HepG2 (cell line): ENCODE results near the gene MRGPRX4. TPM values are rescaled to one million over a fixed set of nuclear protein-coding genes. Genes with fewer than 3 reads are reported as not detected.
A peak's percentile ranks its signal among the peaks of the same experiment; 100 is the strongest.

ENCODE experiments used
- ATAC-seq: fragments of 200-7000 bp; cut with Tn5 transposase; 3 replicates; pipeline ENCODE4 v1.9.1; 2020; ENCODE audit warnings: mild to moderate bottlenecking, moderate library complexity
- BruUV-seq: library from RNA; stranded (reverse); fragments of 400-500 nt; replicated peaks from 2 replicates; lab custom pipeline; 2021; lab: Mats Ljungman, UMichigan
- CTCF ChIA-PET: fragments of 300-600 bp; formaldehyde crosslinking; extraction: SDS; loops from one replicate; lab custom pipeline; 2021; ENCODE audit warnings: low total read pairs, inconsistent platforms, low intra/inter-chr PET ratio; lab: Yijun Ruan, JAX
- POLR2A ChIA-PET: fragments of 350-600 bp; sonication (Branson Sonifier 250); formaldehyde crosslinking; loops from one replicate; lab custom pipeline; 2020; ENCODE audit warnings: antibody characterized with exemption, inconsistent platforms; lab: Yijun Ruan, JAX
- DNase-seq: peaks from one replicate; pipeline ENCODE4 v3.0.0-alpha.2; 2015; ENCODE audit warnings: low spot score
- FAIRE-seq: peaks from 3 replicates; lab custom pipeline; 2011; peaks lifted over from hg19 to GRCh38; lab: Jason Lieb, UNC
- H2AFZ ChIP-seq: one replicate; pipeline ENCODE4 v1.6.1; 2011; ENCODE audit warnings: low read length, inconsistent platforms
- H3K27ac ChIP-seq: fragments of 300-600 bp; 3 replicates; pipeline ENCODE4 v1.8.0; 2011; ENCODE audit warnings: mixed run types, mild to moderate bottlenecking, mixed read lengths, low read length, inconsistent platforms; ENCODE audit not compliant: insufficient read depth; ENCODE audit errors: extremely low read length
- H3K27me3 ChIP-seq, 2 experiments: fragments of 200-600 bp in 1 of 2; 2 replicates in 1 of 2; 3 replicates in 1 of 2; pipeline versions ENCODE4 v1.6.0 to v1.8.0; 2011; ENCODE audit warnings: low read length in 2 of 2, mild to moderate bottlenecking in 2 of 2, moderate library complexity in 2 of 2, inconsistent platforms in 1 of 2; ENCODE audit not compliant: insufficient read depth in 2 of 2, control insufficient read depth in 1 of 2
- H3K36me3 ChIP-seq, 2 experiments: fragments of 200-600 bp in 1 of 2; replicated peaks in 1 of 2; 2 replicates in 1 of 2; 3 replicates in 1 of 2; pipeline versions ENCODE4 v1.5.1 to v1.8.0; 2011; ENCODE audit warnings: low read length in 2 of 2, inconsistent platforms in 1 of 2; ENCODE audit not compliant: insufficient read depth in 2 of 2, control insufficient read depth in 1 of 2
- H3K4me1 ChIP-seq: 2 replicates; pipeline ENCODE4 v1.5.1; 2012; ENCODE audit warnings: low read length, inconsistent platforms; ENCODE audit not compliant: insufficient read depth
- H3K4me2 ChIP-seq: 2 replicates; pipeline ENCODE4 v1.6.0; 2011; ENCODE audit warnings: low read depth, low read length, inconsistent platforms
- H3K4me3 ChIP-seq, 3 experiments: fragments of 200-600 bp in 1 of 3; sonication (generic), shearing (Covaris generic) in 1 of 3; replicated peaks in 1 of 3; 2 replicates each; pipeline ENCODE4 v1.5.1; 2011 to 2016; ENCODE audit warnings: low read length in 3 of 3, inconsistent platforms in 2 of 3, low read depth in 2 of 3, mild to moderate bottlenecking in 2 of 3, control low read depth in 1 of 3, mixed read lengths in 1 of 3; ENCODE audit not compliant: insufficient read depth in 1 of 3
- H3K79me2 ChIP-seq: one replicate; pipeline ENCODE4 v1.6.1; 2011; ENCODE audit warnings: low read length, inconsistent platforms; ENCODE audit not compliant: insufficient read depth
- H3K9ac ChIP-seq: 2 replicates; pipeline ENCODE4 v1.6.0; 2011; ENCODE audit warnings: mild to moderate bottlenecking, low read depth, low read length, inconsistent platforms; ENCODE audit not compliant: insufficient read depth
- H3K9me3 ChIP-seq: 2 replicates; pipeline ENCODE4 v1.5.1; 2012; ENCODE audit warnings: mild to moderate bottlenecking, low read length
- H4K20me1 ChIP-seq: 2 replicates; pipeline ENCODE4 v1.6.0; 2011; ENCODE audit warnings: inconsistent platforms, mild to moderate bottlenecking, low read length, moderate library complexity; ENCODE audit not compliant: insufficient read depth
- ARID5B ChIP-seq: IDR thresholded peaks from 2 replicates; pipeline ENCODE4 v1.4.0; 2020; ENCODE audit warnings: mild to moderate bottlenecking, missing genetic modification reagents
- HNF4A ChIP-seq: sonication (generic); formaldehyde crosslinking; IDR thresholded peaks from 2 replicates; pipeline ENCODE4 v1.4.0; 2020; ENCODE audit warnings: missing genetic modification reagents
- KLF11 ChIP-seq: IDR thresholded peaks from 2 replicates; pipeline ENCODE4 v1.6.1; 2016; ENCODE audit warnings: missing compliant biosample characterization
- KMT2A ChIP-seq: sonication (generic); formaldehyde crosslinking; IDR thresholded peaks from 2 replicates; pipeline ENCODE4 v1.4.0; 2020; ENCODE audit warnings: missing genetic modification reagents
- PPARG ChIP-seq: conservative IDR thresholded peaks from 2 replicates; pipeline ENCODE4 v1.6.1; 2016; ENCODE audit warnings: missing biosample characterization, missing genetic modification reagents
- SCMH1 ChIP-seq: sonication (generic); formaldehyde crosslinking; IDR thresholded peaks from 2 replicates; pipeline ENCODE4 v1.9.0; 2021; ENCODE audit warnings: missing genetic modification reagents, mild to moderate bottlenecking, borderline replicate concordance
- SMC3 ChIP-seq: IDR thresholded peaks from 2 replicates; pipeline ENCODE4 v1.6.1; 2011; ENCODE audit warnings: low read length, improper control_type of control experiment
- TEAD3 ChIP-seq: optimal IDR thresholded peaks from 2 replicates; pipeline ENCODE3; 2016; ENCODE audit warnings: borderline replicate concordance
- THRA ChIP-seq: sonication (generic); formaldehyde crosslinking; IDR thresholded peaks from 2 replicates; pipeline ENCODE4 v1.4.0; 2020; ENCODE audit warnings: missing genetic modification reagents, borderline replicate concordance
- ZBTB7B ChIP-seq: sonication (generic); formaldehyde crosslinking; IDR thresholded peaks from 2 replicates; pipeline ENCODE4 v1.4.0; 2020; ENCODE audit warnings: missing genetic modification reagents
- ZNF20 ChIP-seq: sonication (generic); formaldehyde crosslinking; IDR thresholded peaks from 2 replicates; pipeline ENCODE4 v1.4.0; 2020; ENCODE audit warnings: mild to moderate bottlenecking, moderate library complexity, missing genetic modification reagents
- ZNF205 ChIP-seq: IDR thresholded peaks from 2 replicates; pipeline ENCODE4 v1.6.1; 2018; ENCODE audit warnings: missing biosample characterization, missing genetic modification reagents
- ZNF253 ChIP-seq: sonication (generic); formaldehyde crosslinking; IDR thresholded peaks from 2 replicates; pipeline ENCODE4 v1.8.0; 2022; ENCODE audit warnings: mild to moderate bottlenecking, missing genetic modification reagents, borderline replicate concordance
- ZNF256 ChIP-seq: sonication (generic); formaldehyde crosslinking; conservative IDR thresholded peaks from 2 replicates; pipeline ENCODE4 v1.4.0; 2020; ENCODE audit warnings: missing genetic modification reagents
- ZNF282 ChIP-seq: fragments of 450-650 bp; IDR thresholded peaks from 2 replicates; pipeline ENCODE4 v1.6.1; 2018; ENCODE audit not compliant: partially characterized antibody
- WGBS: methylation state at CpG from one replicate; pipeline ENCODE4 v1.1.6; 2017; ENCODE audit warnings: low lambda C conversion rate; 5-methylcytosine and 5-hydroxymethylcytosine counted together
- in situ Hi-C: cut with HindIII; loops from 2 replicates; pipeline ENCODE4 v1.10.0; 2017; ENCODE audit warnings: low pct_unique_long_range_greater_than_20kb; ENCODE audit not compliant: extremely low pct_ligation_motif_present
- intact Hi-C: fragments of 100-400 bp; cut with micrococcal nuclease; formaldehyde crosslinking; loops from one replicate; pipeline ENCODE4 v1.10.0; 2022; ENCODE audit not compliant: unreplicated experiment
- polyA plus RNA-seq, 8 experiments: library from polyadenylated mRNA; depleted of rRNA in 3 of 8; stranded (reverse) in 7 of 8; unstranded in 1 of 8; fragments of >200 nt; fragmentation: Illumina TruSeq in 4 of 8; extraction: Trizol in 4 of 8; gene quantifications; 2 replicates each; pipeline versions ENCODE4 v1.2.1 to v1.2.3, GENCODE V29; 2011 to 2016; ENCODE audit warnings: low read depth in 4 of 8, missing spikeins in 1 of 8, mixed read lengths in 1 of 8; ENCODE audit not compliant: insufficient read depth in 1 of 8
- total RNA-seq, 5 experiments: library from RNA; depleted of rRNA; stranded (reverse); fragments of >200 nt; fragmentation: Illumina TruSeq; extraction: Trizol; gene quantifications; 2 replicates each; pipeline ENCODE4 v1.2.3, GENCODE V29; 2016; ENCODE audit warnings: low read depth in 1 of 5
- TF ChIP-seq, protein P1 (sequence below): sonication (generic); formaldehyde crosslinking; IDR thresholded peaks from 2 replicates; pipeline ENCODE4 v1.9.0; 2022; ENCODE audit warnings: low read depth, missing genetic modification reagents
- TF ChIP-seq, protein P2 (sequence below): IDR thresholded peaks from 2 replicates; pipeline ENCODE4 v1.6.1; 2018; ENCODE audit warnings: missing genetic modification reagents, mild to moderate bottlenecking, missing compliant biosample characterization

Gene MRGPRX4
- total and polyA plus RNA-seq, 2 of the 13 experiments (the other 11 are each of a cell fraction or from before 2014, with no cell fraction given): 0.18 TPM

DNA sequence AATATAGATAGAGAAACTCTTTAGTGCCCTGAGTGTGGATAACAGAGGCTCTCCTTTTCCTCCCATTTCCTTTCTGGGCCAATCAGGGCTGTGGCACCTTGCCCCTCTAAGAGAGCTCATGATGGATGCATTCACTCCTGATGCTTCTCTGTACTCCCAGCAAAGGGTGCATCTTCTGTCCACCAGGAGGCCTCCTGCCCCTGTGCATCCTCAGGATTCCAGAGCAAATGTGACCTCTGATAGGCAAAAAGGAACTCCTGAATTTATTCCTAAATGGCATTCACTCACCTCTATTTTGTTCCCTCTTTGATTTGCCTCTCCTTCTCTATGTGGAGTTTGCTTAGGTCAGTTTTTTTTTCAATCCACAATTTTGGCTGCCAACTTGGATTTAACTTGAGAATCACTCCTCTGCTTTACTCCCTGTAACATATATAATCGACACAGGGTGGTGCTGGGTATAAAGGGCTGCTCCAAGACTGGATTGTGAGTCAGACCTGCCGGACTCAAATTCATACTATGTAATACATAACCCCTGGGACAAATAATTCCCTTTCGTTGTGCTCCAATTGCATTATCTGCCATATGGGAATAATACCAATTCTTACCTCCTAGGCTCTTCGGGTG lies 1.1 kb upstream of the MRGPRX4 start:
- ATAC-seq (peak; percentile 99), DNase-seq (peak; percentile 53), FAIRE-seq (peak; percentile 63)
- Histone ChIP-seq H3K79me2 (no peaks in the 10 kb centered on the region), H3K27ac (no peak overlapping the region), H3K9me3 (no peaks in the 10 kb centered on the region), H3K36me3 (no peaks in the 10 kb centered on the region), H3K4me3 (no peak overlapping the region), H3K9ac (no peak overlapping the region), H3K4me2 (no peak overlapping the region), H3K27me3 (peaks cover 0 to 3% of the 10 kb centered on the region in 2 experiments; a peak in 2 of 5 replicates), H4K20me1 (no peaks in the 10 kb centered on the region), H3K4me1 (peaks cover 17% of the 10 kb centered on the region; the same call in 1 of the 2 replicates), H2AFZ (no peak overlapping the region)
- intact Hi-C loops (loop anchor here (1.0 to 10.0 kb wide), 5 partner anchors 32 to 593 kb away; partner anchors contain the start of genes GTF2H1 and HPS5), in situ Hi-C loops (no loop called here)
- ChIA-PET POLR2A (no interaction called here), CTCF (interaction anchor here (0.6 to 1.2 kb wide), 5 partner anchors 32 to 593 kb away, joined by 3 to 4 read pairs (median 3); no protein-coding TSS in a partner anchor)
- 43% methylated on average over 4 of the region's 4 CpGs for WGBS
- BruUV-seq: no TSS peak
- TF ChIP-seq THRA (CRISPR knock-in tag) (0 out of 2 replicates have a peak, but pooled peaks have one; percentile 33), ZBTB7B (CRISPR knock-in tag) (no peak), ZNF253 (CRISPR knock-in tag) (no peak), SCMH1 (CRISPR knock-in tag) (no peak), TEAD3 (CRISPR knock-in tag) (peak; percentile 48), ZNF205 (no peak), ARID5B (CRISPR knock-in tag) (peak; percentile 37; the same call in 1 of the 2 replicates), ZNF256 (CRISPR knock-in tag) (no peak), HNF4A (CRISPR knock-in tag) (0 out of 2 replicates have a peak, but pooled peaks have one; percentile 4), KLF11 (CRISPR knock-in tag) (no peak), KMT2A (CRISPR knock-in tag) (no peak), ZNF20 (no peak), SMC3 (peak; percentile 93), ZNF282 (no peak), PPARG (CRISPR knock-in tag) (0 out of 2 replicates have a peak, but pooled peaks have one; percentile 41)
- TF ChIP-seq, protein P1, sequence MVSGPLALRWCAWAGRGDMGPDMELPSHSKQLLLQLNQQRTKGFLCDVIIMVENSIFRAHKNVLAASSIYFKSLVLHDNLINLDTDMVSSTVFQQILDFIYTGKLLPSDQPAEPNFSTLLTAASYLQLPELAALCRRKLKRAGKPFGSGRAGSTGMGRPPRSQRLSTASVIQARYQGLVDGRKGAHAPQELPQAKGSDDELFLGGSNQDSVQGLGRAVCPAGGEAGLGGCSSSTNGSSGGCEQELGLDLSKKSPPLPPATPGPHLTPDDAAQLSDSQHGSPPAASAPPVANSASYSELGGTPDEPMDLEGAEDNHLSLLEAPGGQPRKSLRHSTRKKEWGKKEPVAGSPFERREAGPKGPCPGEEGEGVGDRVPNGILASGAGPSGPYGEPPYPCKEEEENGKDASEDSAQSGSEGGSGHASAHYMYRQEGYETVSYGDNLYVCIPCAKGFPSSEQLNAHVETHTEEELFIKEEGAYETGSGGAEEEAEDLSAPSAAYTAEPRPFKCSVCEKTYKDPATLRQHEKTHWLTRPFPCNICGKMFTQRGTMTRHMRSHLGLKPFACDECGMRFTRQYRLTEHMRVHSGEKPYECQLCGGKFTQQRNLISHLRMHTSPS: no peak
- TF ChIP-seq, protein P2, sequence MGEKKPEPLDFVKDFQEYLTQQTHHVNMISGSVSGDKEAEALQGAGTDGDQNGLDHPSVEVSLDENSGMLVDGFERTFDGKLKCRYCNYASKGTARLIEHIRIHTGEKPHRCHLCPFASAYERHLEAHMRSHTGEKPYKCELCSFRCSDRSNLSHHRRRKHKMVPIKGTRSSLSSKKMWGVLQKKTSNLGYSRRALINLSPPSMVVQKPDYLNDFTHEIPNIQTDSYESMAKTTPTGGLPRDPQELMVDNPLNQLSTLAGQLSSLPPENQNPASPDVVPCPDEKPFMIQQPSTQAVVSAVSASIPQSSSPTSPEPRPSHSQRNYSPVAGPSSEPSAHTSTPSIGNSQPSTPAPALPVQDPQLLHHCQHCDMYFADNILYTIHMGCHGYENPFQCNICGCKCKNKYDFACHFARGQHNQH (CRISPR knock-in tag): no peak
